ENCODE measurements around the gene FAM43A. TPM values are rescaled to one million over a fixed set of nuclear protein-coding genes. Genes with fewer than 3 reads are reported as not detected.
A peak's percentile ranks its signal among the peaks of the same experiment; 100 is the strongest.

The FAM43A gene
- total RNA-seq, 4 donors from 2014 or later, result 9.3 to 60.9 (median 26.9) TPM

DNA sequence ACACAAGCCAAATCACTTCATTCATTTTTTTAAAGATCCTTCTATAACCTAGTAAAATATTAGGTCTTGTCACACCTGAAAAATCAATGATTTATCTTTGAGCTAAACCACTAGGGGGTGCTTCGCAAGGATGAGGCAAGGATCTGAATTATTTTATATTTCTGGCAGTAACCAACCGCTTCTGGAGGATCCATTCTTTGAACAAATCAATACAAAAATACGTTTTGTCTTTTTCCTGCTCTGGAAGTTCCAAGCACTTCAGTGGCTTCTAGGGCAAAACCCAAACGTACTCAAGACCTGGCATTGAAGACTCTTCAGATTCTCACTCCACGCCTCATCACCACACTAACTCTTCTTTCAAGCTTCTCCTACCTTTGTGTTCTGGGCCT, 14.2 kb upstream of the FAM43A start:
- Histone ChIP-seq H3K4me3 (peak overlapping the region; percentile 62), H3K27me3 (no peaks in the 10 kb centered on the region), H3K36me3 (peaks cover 3% of the 10 kb centered on the region), H3K27ac (peak overlapping the region; percentile 93), H3K9me3 (no peaks in the 10 kb centered on the region), H3K4me1 (peaks cover 37% of the 10 kb centered on the region)
- 0% methylated on average over 5 of the region's 5 CpGs for whole genome bisulfite sequencing
- TF ChIP-seq POLR2AphosphoS5 (IDR thresholded peaks at IDR 0.05), result no peak
- TF ChIP-seq, protein P1, sequence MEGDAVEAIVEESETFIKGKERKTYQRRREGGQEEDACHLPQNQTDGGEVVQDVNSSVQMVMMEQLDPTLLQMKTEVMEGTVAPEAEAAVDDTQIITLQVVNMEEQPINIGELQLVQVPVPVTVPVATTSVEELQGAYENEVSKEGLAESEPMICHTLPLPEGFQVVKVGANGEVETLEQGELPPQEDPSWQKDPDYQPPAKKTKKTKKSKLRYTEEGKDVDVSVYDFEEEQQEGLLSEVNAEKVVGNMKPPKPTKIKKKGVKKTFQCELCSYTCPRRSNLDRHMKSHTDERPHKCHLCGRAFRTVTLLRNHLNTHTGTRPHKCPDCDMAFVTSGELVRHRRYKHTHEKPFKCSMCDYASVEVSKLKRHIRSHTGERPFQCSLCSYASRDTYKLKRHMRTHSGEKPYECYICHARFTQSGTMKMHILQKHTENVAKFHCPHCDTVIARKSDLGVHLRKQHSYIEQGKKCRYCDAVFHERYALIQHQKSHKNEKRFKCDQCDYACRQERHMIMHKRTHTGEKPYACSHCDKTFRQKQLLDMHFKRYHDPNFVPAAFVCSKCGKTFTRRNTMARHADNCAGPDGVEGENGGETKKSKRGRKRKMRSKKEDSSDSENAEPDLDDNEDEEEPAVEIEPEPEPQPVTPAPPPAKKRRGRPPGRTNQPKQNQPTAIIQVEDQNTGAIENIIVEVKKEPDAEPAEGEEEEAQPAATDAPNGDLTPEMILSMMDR (IDR thresholded peaks at IDR 0.05), result peak; percentile 32 to 38
- DNase-seq (ENCODE audit: low spot score in 2 of 2), result no peak

DNA sequence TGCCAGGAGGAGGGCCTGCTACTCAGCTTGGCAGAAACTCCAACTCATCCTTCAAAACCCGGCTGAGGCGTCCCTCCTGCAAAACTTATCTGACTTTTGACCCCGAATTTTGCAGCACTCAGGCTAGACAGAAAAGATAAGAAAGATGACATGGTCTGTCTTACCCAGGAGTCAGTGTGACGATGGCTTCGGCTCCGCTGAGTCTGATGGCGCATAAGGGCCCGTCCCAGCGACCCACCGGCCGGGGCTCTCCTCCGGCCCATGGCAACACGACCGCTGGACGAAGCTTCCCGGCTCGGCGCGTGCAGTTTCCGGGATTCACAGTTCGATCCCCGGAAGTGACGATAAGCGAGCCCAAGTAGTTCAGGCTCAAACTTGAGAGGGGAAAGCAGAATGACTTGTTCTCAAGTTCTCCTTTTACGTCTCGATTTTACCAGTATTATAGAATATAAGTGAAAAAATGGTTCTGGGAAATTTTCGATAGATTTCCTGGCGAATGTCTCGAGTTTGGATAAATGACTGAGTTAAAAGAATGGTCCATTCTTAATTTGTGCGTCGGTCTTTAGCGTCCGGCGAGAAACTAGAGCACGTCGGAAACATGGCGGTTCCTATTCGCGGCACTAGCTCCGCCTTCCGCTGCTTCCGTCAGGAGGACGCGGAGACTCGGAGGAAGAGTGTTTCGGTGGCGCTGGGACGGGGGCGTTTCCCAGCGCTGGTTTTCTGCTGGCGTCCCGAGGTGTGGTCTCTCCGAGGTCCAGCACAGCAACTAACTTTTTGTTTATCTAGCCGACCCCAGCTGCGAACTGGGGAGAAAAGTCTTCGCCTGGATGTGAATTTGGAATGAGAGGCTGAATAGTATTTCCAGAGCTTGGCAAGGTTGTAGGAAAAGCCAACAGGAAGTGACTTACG, 13.5 kb upstream of the FAM43A start, which contains the start of gene LSG1:
Gene LSG1, minus strand, starts transcription at position 292 of the 909 bp plus-strand sequence. Its CDS starts 29 bp downstream, at position 263.
- no peaks in the 10 kb centered on the region for H3K27me3 ChIP-seq
- H3K4me1 ChIP-seq, result peaks cover 37% of the 10 kb centered on the region
- H3K36me3 ChIP-seq, result no peaks in the 10 kb centered on the region
- H3K9me3 ChIP-seq, result no peaks in the 10 kb centered on the region
- H3K27ac ChIP-seq, result peak within 1 kb of the TSS; percentile 93
- peak; percentile 95 for DNase-seq (ENCODE audit: low spot score in 2 of 2)
- TF ChIP-seq, protein P1 (IDR thresholded peaks at IDR 0.05), result no peak
- TF ChIP-seq POLR2AphosphoS5 (IDR thresholded peaks at IDR 0.05) (peak in 2 of 3 donors; percentile 55 to 98), EP300 (IDR thresholded peaks at IDR 0.05) (no peak), POLR2A (IDR thresholded peaks at IDR 0.05) (peak in 1 of 2 donors; percentile 55)
- under 1% methylated on average over 46 of the region's 57 CpGs for WGBS
- H3K4me3 ChIP-seq, result peak within 1 kb of the TSS; percentile 62

DNA sequence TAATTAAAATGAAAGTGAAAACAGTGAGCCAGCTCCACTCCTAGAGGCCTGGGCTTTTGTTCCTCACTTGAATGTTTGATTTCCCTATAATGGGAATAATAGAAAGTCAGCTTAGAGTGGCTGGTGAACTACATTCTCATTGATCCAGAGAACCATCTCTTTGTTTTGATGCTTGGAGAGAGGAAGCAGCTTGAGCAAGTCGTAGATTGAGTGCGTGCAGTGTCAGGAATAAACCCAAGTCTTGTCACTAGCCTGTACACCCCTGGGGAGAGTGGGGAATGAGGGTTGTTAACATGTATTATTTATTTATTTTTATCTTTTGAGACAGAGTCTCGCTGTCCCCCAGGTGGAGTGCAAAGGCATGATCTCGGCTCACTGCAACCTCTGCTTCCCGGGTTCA, 12.8 kb upstream of the FAM43A start:
- no peaks in the 10 kb centered on the region for H3K27me3 ChIP-seq
- H3K4me3 ChIP-seq, result peak overlapping the region; percentile 62
- H3K9me3 ChIP-seq, result no peaks in the 10 kb centered on the region
- no peak for DNase-seq (ENCODE audit: low spot score in 2 of 2)
- TF ChIP-seq POLR2AphosphoS5 (IDR thresholded peaks at IDR 0.05) (no peak), EP300 (IDR thresholded peaks at IDR 0.05) (no peak), POLR2A (IDR thresholded peaks at IDR 0.05) (no peak)
- TF ChIP-seq, protein P1 (IDR thresholded peaks at IDR 0.05), result no peak
- H3K27ac ChIP-seq, result peak overlapping the region; percentile 93
- H3K36me3 ChIP-seq, result no peaks in the 10 kb centered on the region
- 43% methylated on average over 5 of the region's 5 CpGs for WGBS
- H3K4me1 ChIP-seq, result peaks cover 37% of the 10 kb centered on the region

DNA sequence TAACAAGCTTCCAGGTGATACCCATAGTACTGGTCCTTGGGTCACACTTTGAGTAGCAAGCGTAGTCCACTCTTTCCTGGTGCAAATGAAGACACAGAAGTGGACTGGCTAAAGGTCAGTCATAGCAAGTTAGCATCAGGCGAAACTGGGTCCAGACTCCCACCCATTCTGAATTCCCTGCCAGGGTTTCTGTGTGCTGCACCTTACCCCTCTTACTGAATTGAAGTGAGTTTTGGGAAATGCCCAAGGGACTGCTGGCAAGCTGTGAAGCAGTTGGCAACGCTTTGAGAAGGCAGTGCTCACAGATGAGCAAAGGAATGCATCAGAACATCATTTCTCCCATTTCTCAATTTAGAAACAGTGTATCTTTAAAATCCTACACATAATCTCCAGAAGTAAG, 11.9 kb upstream of the FAM43A start:
- no peaks in the 10 kb centered on the region for H3K36me3 ChIP-seq
- peaks cover 37% of the 10 kb centered on the region for H3K4me1 ChIP-seq
- no peak overlapping the region for H3K27ac ChIP-seq
- no peaks in the 10 kb centered on the region for H3K27me3 ChIP-seq
- no peak overlapping the region for H3K4me3 ChIP-seq
- 61% methylated on average over 3 of the region's 3 CpGs for WGBS
- no peaks in the 10 kb centered on the region for H3K9me3 ChIP-seq
- TF ChIP-seq, protein P1 (IDR thresholded peaks at IDR 0.05), result no peak
- TF ChIP-seq POLR2A (IDR thresholded peaks at IDR 0.05) (no peak), EP300 (IDR thresholded peaks at IDR 0.05) (no peak), POLR2AphosphoS5 (IDR thresholded peaks at IDR 0.05) (no peak)
- DNase-seq (ENCODE audit: low spot score in 2 of 2), result no peak

- peak overlapping the region; percentile 70 for H3K27ac ChIP-seq
- H3K9me3 ChIP-seq, result no peaks in the 10 kb centered on the region
- TF ChIP-seq, protein P1 (IDR thresholded peaks at IDR 0.05), result no peak
- TF ChIP-seq EP300 (IDR thresholded peaks at IDR 0.05) (no peak), POLR2AphosphoS5 (IDR thresholded peaks at IDR 0.05) (no peak), POLR2A (IDR thresholded peaks at IDR 0.05) (no peak)
- WGBS, result 45% methylated on average over 12 of the region's 12 CpGs
- H3K27me3 ChIP-seq, result no peaks in the 10 kb centered on the region
- no peak overlapping the region for H3K4me3 ChIP-seq
- H3K4me1 ChIP-seq, result peaks cover 33% of the 10 kb centered on the region
- no peaks in the 10 kb centered on the region for H3K36me3 ChIP-seq
- DNase-seq (ENCODE audit: low spot score in 2 of 2), result no peak
Measured at GRCh38 chr3:194675081-194675640, 10.5 kb upstream of the FAM43A start.

Measured in suprapubic skin (tissue), 4 donors.